A673 (cell line): ENCODE results near the gene FASN.

Experiments used
- CTCF ChIP-seq: fragments of 300-800, 200-600 bp; sonication (generic); conservative IDR thresholded peaks from 2 replicates; pipeline ENCODE4 v1.5.1; 2017; ENCODE audit warnings: low read depth, mild to moderate bottlenecking, antibody characterized with exemption, low read length, moderate library complexity, mixed read lengths
- EZH2 ChIP-seq: fragments of 200-600 bp; sonication (generic); IDR thresholded peaks from 2 replicates; pipeline ENCODE4 v1.6.1; 2017; ENCODE audit warnings: borderline replicate concordance, low read depth, mild to moderate bottlenecking, mixed read lengths, antibody characterized with exemption, low read length; ENCODE audit not compliant: poor library complexity, severe bottlenecking

DNA sequence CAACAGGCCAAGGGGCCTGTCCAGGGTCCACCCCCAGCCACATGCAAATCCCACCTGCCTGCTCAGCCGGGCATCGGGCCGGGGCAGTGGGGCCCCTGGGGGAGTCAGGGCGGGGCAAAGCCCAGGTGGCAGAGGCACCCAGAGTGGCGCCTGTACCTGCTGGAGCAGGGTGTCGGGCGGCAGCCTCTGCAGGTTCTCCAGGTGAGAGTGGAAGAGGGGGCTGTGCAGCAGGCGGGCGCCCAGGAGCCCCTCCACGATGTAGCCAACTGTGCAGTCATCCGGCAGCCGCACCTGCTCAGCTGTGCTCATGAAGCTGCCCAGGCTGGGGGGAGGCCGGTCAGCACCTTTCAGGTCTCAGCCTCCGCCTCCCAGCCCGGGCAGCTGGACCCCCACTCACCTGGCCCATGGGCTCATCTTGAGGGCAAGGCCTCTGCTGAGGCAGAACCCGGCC is 48.5 kb downstream of the FASN start:
- TF ChIP-seq CTCF (no peak), EZH2 (no peak)
